HG03565 (cell line): ENCODE measurements around the gene ZNF804A.
"Not testable (repeated sequence)": the region's sequence is repeated elsewhere in the genome, so short reads cannot be mapped to it uniquely, and the experiment has no call there.

Source experiments
- ATAC-seq: cut with Tn5 transposase; IDR thresholded peaks from one replicate; pipeline ENCODE4 v1.9.1; 2021; ENCODE audit warnings: mild to moderate bottlenecking, moderate library complexity; ENCODE audit not compliant: unreplicated experiment

Gene ZNF804A

DNA sequence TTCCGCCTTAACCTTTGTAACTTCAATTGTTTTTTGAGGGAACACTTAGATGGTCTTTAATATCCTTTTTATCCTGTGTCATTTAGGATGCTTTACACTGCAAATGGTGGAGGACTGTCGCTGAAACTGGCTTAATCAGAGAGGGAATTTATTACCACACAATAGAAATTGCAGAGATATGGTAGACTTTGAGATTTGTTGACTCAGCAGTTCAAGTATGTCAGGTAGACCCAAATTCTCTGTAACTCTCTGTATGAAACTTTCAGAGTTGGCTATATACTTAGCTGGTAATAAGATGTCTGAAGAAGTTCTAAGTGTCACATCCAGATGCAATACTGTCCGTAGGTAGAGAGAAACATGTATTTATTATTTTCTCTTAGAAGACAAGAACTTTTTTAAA, 100.1 kb downstream of the ZNF804A start:
- no peak for ATAC-seq

DNA sequence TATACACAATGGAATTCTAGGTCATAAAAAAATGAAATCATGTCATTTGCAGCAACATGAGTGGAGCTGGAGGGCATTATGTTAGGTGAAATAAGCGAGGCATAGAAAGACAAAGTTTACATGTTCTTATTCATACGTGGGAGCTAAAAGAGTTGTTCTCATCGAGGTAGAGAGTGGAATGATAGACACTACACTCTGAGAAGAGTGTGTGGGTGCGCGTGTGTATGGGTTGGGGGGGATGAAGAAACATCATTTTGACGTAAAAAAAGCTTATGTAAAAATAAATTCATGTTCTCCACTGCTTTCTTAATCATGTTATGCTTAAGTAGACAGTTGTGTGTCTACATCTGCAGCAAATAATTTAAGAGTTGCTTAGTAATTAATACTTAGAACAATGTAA, 123.6 kb downstream of the ZNF804A start:
- no peak for ATAC-seq

DNA sequence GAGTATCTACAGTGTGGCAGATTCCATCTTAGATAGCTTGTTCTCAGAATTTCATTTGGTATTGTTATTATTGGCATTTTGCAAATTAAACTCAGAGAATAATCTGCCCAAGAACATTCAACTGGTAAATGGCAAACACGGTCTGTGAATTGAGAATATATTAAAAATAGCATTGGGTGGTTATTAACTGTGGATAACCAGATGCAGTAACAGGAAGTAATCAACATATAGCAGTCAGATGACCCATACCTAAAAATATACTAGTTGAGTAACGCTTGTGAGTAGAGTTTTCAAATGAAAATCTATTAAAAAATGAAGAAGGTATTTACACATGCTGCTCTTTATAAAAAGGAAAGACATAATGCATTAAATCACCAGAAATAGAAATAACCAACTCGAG, 129.5 kb downstream of the ZNF804A start:
- no peak for ATAC-seq

DNA sequence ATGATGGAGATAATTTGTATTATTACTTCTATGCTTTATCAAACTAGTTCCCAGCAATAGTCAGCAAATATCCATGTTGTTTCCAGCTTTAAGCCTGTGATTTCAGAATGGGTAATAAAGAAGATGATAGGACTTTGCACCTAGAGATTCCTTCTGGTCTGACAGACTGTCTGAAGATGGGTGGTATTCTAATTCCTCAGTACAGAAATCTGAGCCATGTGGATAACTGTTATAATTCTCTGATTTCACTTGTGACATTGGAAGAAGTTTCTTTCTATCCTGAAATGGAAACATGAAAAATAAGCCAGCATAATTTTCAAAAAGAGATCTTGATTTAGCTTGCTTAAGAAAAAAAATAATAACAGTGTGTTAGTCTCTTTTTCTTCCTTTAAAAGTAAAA, 130.1 kb downstream of the ZNF804A start:
- no peak for ATAC-seq

DNA sequence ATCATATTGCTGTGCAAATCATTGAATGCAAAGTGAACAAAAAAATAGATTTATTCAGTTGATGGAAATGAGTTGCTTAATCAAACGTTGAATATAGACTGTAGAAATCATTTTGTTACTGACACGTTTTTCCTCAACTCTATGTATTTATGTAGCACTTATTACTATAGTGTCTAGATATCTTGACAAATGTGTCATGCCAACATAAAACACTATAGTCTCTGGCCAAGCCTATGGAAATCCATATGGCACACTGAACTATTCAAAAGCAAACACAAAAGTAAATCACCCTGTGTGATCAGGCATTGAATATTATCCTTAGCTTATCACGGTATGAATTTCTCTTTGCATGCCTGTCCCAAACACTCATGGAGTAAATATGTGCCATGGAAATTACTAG, 131.3 kb downstream of the ZNF804A start:
- no peak for ATAC-seq

DNA sequence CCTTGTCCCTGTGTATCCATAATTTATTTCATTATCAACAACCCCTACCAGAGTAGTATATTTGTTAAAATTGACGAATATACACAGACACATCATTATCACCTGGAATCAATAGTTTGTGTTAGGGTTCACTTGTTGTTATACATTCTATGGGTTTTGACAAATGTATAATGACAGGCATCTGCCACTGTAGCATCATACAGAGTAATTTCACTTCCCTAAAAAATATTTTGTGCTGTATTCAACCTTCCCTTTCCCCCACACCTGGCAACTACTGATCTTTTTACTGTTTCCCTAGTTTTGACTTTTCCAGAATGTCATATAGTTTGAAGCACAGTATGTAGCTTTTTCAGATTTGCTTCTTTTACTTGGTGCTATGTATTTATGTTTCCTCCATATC, 132.0 kb downstream of the ZNF804A start:
- ATAC-seq, result peak; percentile 69

DNA sequence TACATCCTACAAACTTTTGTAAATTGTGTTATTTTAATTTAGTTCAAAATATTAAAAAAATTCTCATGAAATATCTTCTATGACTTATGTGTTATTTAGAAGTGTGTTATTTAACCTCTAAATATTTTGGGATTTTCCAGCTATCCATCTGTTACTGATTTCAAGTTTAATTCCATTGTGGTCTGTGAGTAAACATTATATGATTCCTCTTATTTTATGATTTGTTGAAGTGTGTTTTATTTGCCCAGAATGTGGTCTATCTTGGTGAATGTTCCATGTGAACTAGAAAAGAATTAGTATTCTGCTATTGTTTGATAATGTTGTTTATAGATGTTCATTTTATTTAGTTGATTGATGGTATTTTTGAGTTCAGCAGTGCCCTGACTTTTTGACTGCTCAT, 136.0 kb downstream of the ZNF804A start:
- no peak for ATAC-seq

DNA sequence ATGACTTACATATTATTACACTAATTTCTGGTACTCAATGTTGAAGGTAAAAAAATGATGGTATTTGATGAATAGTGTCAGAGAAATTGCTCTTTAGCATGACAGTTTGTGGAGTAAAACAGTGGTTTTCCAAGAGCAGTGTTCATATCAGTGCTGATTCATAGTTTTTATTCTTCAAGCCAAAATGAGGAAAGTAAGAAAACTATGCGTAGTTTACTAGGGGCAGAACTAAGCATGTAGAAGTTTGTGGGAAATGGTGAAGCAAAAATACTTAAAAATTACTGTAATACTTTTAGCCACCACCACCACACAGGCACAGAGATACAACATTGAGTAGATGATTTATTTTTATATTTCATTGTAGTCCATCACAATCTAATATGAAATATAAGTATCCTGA, 137.3 kb downstream of the ZNF804A start:
- ATAC-seq, result no peak

DNA sequence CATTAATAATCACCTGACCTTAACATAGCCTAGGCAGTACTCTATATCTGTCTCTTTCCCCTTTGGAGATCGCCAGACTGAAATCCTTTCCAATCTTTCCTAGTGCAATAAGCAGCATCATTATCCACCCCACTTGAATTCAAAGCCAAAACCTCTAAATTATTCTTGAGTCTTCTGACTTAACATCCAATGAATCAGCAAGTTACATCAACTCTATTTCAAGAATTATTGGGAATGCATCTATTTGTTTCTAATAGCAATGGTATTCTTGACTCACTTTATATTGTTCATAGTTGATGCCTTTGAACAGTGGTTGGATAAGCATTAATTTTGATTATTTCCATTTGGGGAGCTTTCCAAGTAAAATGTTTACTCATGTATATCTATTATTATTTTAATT, 144.8 kb downstream of the ZNF804A start:
- no peak for ATAC-seq

DNA sequence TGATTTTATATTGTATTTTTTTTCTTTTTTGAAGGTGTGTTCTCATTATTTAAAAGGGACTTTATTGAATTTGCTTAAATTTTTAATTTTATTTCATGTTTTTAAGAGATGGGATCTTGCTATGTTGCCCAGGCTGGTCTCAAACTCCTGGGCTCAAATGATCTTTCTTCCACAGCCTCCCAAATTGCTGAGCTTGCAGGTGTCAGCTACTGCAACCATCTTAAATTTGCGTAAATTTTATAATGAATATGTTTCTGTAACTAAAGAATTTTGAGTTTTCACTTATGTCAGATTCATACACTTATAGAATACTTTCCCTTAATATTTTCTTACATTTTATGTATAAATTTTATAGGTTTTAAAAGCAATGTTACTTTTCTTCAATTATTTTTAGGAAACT, 157.8 kb downstream of the ZNF804A start:
- no peak for ATAC-seq

DNA sequence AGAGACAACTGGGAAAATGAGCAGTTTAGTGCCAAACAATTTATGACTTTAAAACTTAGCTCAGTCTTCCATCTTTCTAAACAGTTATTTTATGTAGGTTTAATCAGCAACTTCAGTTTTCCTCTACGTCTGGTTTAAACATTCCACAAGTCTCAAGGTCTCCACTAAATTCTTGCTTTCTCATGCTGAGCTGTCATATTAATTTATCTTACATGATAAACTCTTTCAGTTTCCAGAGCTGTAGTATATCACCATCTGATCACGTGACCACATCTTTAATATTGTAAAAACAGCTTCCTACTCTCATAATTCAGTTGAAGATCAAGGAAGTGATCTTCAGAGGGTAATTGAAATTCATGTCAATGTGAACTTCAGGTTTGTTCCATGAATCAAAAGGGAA, 158.6 kb downstream of the ZNF804A start:
- no peak for ATAC-seq

DNA sequence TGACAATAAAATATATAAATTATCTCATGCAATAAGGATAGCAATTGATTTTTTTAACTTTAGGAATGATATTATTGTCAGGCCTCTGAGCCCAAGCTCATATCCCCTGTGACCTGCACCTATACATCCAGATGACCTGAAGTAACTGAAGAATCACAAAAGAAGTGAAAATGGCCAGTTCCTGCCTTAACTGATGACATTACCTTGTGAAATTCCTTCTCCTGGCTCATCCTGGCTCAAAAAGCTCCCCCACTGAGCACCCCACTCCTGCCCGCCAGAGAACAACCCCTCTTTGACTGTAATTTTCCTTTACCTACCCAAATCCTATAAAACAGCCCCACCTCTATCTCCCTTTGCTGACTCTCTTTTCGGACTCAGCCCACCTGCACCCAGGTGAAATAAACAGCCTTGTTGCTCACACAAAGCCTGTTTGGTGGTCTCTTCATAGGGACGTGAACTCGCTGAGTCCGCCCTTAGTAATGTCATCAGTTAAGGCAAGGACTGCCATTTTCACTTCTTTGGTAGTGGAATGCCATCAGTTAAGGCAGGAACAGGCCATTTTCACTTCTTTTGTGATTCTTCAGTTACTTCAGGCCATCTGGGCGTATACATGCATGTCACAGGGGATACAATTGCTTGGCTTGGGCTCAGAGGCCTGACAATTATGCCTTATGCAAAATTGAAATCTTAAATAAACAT, 161.4 kb downstream of the ZNF804A start:
- ATAC-seq, result not testable (repeated sequence)

DNA sequence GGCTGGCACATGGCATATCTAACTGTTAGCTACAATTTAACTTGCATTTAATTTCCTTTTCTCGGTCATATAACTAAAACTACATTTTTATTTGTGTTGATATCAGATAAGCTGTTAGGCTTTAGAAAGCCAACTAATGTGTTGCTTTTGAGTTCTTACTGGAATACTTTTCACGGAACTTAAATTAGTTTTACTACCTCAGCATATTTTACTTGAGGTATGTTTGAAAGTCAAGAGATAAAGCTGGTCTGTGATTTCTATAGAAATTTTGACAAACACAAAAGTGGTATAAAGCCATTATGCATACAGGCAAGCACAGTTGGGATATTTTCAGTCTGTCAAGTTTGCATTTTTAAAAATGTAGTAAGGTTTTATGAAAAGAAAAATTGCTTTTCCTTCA, 162.6 kb downstream of the ZNF804A start:
- ATAC-seq, result no peak

DNA sequence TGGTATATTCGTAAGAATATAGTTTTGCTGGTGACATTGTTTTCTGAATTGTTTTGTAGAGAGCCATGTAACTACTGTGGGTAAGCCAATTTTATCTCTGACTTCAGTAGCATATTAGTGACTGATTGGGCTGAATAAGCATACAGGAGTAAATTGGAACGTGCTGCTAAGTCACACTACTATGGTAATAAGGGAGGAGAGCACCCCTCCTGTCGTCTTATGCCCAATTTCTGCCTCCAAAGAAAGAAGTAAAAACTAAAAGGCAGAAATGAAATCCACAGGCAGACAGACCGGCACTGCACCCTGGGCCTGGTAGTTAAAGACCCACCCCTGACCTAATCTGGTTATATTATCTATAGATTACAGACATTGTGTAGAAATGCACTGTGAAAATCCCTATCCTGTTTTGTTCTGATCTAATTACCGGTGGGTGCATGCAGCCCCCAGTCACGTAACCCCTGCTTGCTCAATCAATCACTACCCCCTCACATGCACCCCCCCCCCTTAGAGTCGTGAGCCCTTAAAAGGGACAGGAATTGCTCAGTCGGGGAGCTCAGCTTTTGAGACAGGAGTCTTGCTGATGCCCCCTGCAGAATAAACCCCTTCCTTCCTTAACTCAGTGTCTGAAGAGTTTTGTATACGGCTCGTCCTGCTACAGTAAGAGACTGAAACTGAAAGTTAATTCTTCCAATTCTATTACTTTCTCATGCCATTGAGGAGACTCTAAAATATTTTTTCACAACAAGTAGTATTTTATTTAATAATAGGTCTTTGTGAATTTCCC, 167.0 kb downstream of the ZNF804A start:
- no peak for ATAC-seq

DNA sequence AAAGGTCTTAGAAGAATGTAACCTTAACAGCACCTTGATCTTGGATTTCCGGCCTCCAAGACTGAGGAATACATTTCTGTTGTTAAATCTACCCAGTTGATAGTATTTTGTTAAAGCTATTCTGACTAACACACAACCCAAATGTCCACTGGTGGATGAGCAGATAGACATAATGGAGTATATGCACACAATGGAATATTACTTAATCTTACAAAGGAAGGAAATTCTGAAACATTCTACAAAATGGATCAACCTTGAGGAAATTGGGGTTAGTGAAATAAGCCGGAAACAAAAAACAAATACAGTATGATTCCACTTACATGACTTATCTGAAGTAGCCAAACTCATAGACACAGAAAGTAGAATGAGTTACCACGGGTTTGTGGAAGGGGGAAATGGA, 168.7 kb downstream of the ZNF804A start:
- no peak for ATAC-seq

DNA sequence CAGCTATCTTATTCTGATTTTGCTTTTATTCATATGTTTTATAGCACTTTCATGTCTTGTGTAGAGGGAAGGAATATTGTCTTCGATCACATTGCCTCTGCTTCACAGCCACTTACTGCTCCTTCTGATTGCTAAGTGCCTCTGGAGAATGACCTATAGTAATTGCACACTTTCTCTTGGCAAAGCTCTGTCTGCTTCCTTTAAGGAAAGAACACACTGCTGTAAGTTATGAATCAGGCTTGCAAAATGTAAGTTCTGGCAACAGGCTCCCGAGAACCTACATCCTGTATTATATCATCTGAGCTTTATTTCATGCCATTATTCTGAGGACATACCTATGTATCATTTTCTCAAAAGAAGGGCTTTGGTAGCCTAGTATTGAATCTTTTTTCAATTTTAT, 170.7 kb downstream of the ZNF804A start:
- no peak for ATAC-seq

DNA sequence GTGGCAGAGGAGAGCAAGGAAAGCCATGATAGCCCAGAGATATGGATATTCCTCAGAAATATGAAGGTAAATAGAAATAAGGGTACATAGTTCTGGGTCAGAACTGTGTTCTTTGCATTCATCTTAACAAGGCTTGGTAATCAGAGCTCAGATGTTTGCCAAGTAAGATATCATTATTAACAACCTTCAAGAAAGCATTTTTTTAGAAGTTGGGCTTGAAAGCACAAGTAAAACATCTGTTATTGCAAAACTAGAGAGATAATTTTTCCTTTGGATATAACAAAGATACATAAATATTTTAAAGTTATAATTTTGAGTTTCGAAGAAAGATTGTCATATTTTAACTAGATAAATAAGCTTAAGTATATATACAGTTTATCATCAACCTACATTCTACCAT, 171.4 kb downstream of the ZNF804A start:
- no peak for ATAC-seq

DNA sequence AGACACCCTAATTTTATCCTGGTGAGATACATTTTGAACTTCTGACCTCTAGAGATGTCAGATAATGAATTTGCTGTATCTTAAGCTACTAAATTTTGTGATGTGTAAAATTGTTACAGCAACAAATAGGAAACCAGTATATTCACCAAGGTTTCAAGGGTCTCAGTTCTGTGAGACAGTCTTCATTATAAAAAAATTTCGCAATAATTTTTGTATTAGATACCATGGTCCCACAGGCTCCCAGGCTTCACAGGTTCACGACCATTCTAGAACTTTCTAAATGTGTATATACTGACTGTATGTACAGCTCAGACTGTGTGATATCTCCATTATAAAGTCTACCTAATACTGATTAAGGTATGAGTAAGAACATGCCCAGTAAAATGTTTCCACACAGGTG, 181.4 kb downstream of the ZNF804A start:
- no peak for ATAC-seq

DNA sequence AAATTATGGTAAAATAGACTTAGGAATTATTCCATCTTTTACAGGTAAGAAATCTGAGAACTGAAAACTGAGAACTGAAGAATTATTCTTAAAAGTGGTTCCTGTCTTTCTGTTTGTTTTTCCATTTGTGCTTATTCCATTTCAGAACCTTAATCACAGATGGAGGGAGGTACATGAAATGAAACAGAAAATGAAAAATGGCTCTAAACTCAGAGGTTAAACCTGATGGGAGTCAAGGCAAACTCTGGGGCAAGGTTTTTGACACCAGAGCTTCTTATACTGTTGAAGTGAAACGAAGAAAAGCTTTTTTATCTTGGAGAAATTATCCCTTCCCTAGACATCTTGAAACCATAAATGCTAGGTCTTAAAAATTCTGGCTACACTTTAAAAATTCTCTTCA, 182.1 kb downstream of the ZNF804A start:
- ATAC-seq, result no peak

DNA sequence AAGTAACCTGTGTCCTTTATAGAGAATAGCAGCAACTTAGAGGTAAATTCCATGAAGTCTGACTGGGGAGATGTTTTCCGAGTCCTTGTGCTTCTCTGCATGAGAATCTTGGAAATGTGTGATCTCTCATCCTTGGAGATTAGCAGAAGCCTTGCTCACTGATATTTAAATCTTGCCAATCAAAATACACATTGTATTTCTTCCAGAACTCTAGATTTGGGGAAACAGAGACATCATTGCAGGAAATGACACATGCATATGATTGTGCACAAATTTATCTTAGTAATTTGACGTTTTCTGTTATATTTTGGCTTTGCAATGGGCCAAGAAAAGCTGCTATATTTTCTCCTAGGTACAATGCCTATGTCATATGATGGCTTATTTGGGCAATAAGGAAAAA, 182.6 kb downstream of the ZNF804A start:
- no peak for ATAC-seq

DNA sequence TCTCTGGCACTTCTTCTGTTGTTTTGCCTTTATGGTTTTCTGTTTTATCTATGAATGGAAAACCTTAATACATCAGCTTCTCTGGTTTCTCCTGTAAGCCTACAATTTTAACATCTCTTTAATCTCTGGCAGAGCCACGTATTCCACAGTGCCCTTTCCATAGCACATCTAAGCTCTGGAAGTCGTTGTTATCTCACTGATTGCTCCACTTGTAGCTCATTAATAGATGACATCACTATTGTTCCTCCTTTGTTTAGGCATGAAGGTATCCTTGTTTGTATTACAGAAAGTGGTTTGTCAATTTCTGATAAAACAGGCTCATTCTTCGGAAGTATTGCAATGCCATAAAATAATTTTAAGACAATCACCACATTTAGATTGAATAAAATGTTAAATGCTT, 185.2 kb downstream of the ZNF804A start:
- no peak for ATAC-seq

DNA sequence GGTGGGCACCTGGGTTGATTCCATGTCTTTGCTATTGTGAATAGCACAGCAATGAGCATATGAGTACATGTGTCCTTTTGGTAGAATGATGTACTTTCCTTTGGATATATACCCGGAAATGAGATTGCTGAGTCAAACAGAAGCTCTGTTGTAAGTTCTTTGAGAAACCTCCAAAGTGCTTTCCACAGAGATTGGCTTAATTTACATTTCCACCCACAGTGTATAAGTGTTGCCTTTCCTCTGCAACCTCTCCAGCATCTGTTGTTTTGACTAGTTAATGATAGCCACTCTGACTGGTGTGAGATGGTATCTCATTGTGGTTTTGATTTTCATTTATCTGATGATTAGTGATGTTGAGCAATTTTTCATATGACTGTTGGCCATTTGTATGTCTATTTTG, 194.8 kb downstream of the ZNF804A start:
- no peak for ATAC-seq

DNA sequence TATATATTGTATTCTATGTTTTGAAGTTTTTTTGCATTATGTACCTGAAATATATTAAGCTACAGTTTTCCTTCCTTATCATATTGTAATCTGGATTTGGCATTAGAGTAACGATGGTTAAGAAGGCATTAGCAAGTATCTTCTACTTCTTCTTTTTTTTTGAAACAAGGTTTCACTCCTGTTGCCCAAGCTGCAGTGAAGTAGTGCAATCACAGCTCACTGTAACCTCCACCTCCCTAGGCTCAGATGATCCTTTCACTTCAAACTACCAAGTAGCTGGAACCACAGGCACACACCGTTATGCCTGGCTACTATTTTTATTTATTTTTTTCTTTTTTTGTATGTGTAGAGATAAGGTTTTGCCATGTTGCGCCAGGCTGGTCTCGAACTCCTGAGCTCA, 201.1 kb downstream of the ZNF804A start:
- no peak for ATAC-seq
